NCI-H1092 treated with DMSO at 0.1 percent for 48 hours (cell line): ENCODE results near the gene PGM5.

Experiments used
- DNase-seq: peaks from one replicate; lab custom pipeline; 2025; lab: John Stamatoyannopoulos, UW

Gene PGM5

DNA sequence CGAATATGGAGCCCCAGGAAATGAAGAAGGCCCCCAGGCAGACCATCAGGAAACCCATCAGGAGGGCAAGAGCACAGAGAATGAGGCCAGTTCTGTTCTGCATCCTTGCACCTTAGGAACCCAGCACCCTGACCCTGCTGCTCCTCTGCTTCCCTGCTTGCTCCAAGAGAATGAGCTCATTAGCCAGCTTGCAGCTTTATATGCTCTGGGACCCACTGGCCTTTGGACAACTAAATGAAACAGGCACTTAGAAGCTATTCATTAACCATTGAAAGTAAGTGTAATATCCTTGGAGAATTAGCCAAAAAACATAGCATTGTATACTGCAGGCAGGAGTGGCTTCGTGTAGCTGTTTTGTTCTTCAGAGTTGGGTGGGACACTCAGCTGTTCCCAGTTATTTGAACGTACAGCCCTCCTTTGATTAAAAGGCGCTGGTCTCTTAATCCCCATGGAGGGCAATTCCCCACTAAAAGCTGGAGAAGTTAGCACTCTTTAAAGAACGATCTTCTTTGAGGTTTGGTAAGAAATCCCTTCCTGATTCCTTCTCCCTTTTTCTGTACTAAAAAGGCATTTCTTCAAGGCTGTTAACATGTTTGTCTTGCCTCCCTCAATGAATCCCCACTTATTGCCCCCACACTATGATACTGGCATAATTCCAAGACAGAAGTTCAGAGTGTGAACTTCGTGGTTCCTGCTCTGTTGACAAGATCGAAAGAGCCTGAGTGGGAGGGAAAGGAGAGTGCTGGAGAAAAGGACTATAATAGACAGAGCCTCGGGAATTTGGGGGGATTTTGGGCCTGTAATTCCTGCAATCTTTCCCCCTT, 184.5 kb downstream of the PGM5 start, which contains the start of gene TMEM252:
TMEM252 (minus strand) TSS at position 172 of the 824 bp plus-strand sequence; CDS start at position 103, 69 bp downstream.
- DNase-seq = no peak

GRCh38 chr9:68541568-68541967, 185.2 kb downstream of the PGM5 start:
- no peak for DNase-seq

DNA sequence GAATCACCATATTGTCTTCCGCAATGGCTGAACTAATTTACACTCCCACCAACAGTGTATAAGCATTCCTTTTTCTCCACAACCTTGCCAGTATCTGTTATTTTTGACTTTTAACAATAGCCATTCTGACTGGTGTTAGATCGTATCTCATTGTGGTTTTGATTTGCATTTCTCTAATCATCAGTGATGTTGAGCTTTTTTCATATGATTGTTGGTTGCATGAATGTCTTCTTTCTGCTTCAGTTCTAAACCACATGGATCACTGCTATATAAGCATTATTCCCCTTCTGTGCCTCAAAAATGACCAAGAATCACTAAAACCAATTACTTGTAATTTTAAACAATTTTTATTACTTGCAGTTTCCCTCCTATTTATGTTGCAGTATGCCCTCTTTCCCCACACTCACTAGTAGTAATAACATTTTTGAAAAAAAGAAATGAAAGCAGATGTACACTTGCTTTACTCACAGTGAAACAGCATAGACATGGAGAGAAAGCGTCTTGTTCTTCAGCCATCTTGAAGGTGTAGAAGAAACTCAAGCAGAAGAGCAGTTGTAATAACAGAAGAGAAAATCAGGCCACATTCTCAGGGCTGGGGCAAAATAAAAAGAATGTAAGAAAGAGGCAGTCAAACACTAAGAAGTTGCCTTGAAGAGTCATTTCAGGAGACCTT, 188.8 kb downstream of the PGM5 start:
- no peak for DNase-seq

DNA sequence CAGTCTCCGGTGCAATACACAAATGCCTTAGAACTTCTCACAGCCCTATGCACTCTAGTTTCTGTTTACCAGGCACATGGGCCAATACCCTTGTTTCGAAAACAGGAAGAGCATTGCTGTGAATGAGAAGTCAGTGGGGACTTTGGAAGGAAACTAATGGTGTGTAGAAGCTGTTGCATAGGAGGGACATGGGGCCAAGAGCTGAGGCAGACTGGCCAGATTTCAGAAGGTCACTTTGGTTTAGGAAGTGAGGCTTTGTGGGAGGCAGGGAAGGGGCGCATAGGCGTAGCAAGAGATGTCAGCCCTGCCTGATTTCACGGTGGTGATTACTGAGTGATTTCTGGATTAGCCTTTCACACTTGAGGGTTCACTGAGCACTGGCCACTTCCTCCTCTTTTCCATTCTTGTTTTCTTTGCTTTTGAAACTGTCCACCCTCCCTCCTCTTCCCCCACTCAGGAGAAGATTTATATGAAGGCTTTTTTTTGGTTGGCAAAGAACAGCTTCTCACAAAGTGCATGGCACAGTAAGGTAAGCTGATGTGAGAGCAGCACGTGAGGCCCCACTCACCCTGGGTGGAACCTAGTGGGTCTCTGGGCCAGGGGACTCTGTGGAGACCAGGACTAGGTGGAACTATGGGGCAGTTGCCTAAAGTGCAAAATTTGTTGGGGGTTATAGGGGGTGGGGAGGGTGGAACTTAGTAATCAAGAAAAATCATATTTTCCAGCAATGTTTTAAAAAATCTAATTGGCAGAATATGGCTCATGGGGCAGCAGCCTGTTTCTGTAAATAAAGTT, 190.4 kb downstream of the PGM5 start:
- DNase-seq = no peak

DNA sequence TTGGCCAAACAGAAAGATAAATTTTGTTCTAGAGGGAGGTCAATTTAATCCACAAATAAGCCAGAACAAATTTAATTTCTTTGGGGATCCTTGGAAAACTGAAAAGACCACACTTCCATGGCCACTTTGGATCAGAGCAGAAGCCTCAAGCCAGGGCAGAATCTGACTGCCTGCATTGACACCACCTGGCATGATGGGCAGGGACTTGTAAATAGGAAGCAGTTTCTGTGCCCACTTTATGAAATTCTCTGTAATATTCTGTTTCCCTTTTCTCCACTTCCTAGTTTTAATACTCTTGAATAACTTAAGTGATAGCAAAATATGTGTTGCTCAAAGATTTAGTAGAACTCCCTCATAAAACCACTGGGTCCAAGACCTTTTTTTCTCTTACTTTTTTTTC, 191.0 kb downstream of the PGM5 start:
- no peak for DNase-seq

DNA sequence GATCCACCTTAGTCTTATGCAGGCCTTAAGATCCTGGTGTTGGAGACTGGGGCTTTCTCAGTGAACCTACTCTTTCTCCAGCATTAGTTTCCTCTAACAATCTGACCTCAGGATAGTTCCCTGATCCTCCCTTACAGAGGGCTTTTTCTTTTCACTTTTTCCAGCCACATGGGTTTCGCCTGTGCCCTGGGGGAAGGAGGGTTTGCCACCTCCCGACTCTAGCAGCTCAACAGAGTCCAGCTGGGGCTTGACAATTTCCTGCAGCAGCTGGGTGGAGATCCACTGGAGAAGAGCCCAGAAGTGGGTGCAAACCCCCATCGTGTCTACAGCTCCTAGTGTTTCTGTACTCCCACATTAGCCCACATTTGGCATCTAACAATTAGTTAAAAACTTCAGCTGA, 191.8 kb downstream of the PGM5 start:
- DNase-seq = no peak

DNA sequence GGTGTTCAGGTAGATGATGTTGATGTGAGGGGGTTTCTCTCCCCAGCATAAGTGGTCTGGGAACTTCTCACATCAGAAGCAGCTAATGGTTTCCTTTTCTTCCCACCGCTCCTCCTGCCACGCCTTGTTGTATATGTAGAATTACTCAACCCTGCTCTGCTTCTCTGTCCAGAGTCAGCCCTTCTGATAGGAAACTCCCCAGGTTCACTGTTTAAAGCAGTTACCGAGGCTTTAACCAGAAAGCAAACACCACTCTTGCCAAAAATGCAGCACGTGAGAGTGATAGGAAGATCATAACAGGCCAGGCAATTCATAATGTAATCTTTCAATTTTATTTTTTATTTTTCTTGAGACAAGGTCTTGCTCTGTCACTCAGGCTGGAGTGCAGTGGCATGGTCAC, 194.8 kb downstream of the PGM5 start:
- DNase-seq = no peak

GRCh38 chr9:68552700-68553476, 196.5 kb downstream of the PGM5 start:
- no peak for DNase-seq

- DNase-seq = no peak
Observed at GRCh38 chr9:68555437-68556150, 199.2 kb downstream of the PGM5 start.

- no peak for DNase-seq
Observed at GRCh38 chr9:68558545-68558944, 202.1 kb downstream of the PGM5 start.

DNA sequence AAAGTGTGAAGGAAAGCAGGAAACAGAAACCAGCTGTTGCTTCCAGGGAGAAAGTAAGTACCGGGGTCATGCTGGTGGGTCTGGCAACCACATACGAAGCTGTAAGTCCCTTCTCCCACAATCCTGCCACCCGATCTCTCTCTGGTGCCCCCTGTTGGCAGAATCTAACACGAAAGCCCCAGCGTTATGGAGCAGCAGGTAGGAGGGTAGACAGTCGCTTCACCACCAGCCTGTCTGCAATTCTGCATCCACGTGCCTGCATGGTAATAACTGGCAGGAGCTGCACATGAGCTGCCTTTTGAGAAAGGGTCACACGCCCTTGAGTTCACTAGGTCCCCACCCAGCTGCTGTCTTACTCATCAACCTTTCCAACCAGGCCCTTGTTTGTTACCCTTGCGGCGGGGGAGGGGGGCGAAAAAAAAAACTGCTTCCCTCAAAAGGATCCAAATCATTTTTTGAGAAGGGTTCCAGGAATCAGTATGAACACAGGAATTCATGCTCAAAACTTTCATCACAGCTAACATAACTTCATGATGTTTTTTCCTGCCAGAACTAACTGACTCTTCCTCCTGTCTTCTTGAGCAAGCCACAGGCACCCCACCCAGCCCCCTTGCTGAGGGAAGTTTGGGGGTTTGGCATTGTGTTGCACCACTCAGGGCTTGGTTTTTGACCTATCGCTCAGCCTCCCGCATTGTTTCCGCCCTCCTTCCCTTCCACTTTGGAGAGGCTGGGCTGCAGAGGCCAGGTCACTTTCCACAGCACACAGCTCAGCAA, 203.8 kb downstream of the PGM5 start:
- DNase-seq = no peak

- DNase-seq = no peak
Observed at GRCh38 chr9:68562461-68562860, 206.1 kb downstream of the PGM5 start.

DNA sequence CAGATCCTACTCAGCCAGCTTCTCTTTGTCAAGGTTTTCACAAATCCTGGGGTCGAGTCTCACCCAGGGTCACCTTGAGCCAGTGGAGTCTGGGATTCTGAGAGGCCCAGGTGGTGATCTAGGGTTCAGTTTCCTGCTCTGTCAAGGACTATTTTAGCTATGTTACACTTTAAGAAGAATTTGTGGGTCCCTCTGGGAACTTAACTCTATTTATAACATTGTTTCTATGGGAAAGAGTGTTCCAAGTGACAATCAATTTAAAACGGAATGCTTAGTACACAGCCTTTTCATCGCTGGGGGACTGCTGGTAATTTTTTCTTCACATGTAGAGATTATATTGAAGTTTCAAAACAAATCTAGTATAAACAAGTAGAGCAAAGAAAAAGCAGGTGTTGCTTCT, 211.2 kb downstream of the PGM5 start:
- DNase-seq = no peak

- DNase-seq = no peak
Observed at GRCh38 chr9:68574150-68574549, 217.7 kb downstream of the PGM5 start.

DNA sequence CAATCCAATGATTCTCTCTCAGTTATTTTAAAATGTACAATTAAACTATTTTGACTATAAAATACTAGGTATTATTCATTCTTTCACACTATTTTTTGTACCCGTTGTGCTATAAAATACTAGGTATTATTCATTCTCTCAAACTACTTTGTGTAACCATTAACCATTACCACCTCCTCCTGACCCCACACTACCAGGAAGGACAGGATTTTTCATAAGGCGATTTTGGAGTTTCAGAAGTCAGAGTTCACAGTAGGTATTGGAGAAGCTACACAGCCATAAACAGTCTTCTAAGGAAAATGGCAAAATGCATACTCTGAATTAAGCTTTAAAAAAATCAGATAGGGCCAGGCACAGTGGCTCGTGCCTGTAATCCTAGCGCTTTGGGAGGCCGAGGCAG, 219.4 kb downstream of the PGM5 start:
- no peak for DNase-seq

- no peak for DNase-seq
Observed at GRCh38 chr9:68577774-68578591, 221.6 kb downstream of the PGM5 start.
